Endothelial cell (in vitro differentiated cells): ENCODE measurements around the gene AHRR. TPM values are rescaled to one million over a fixed set of nuclear protein-coding genes. Genes with fewer than 3 reads are reported as not detected.

Source experiments
- DNase-seq: peaks from one replicate; pipeline ENCODE4 v3.0.0; 2021; ENCODE audit warnings: low spot score
- H3K27ac Mint-ChIP-seq: one replicate; pipeline ENCODE4 v1.8.0; 2021; ENCODE audit warnings: mixed read lengths, inconsistent platforms; ENCODE audit not compliant: unreplicated experiment
- H3K27me3 Mint-ChIP-seq: one replicate; pipeline ENCODE4 v1.8.0; 2021; ENCODE audit warnings: mild to moderate bottlenecking, moderate library complexity, mixed read lengths, inconsistent platforms; ENCODE audit not compliant: unreplicated experiment
- H3K36me3 Mint-ChIP-seq: one replicate; pipeline ENCODE4 v1.8.0; 2021; ENCODE audit warnings: mild to moderate bottlenecking, low read depth, mixed read lengths, inconsistent platforms; ENCODE audit not compliant: unreplicated experiment
- H3K4me1 Mint-ChIP-seq: one replicate; pipeline ENCODE4 v1.8.0; 2021; ENCODE audit warnings: mild to moderate bottlenecking, mixed read lengths, inconsistent platforms; ENCODE audit not compliant: unreplicated experiment
- H3K4me3 Mint-ChIP-seq: one replicate; pipeline ENCODE4 v1.8.0; 2021; ENCODE audit warnings: mild to moderate bottlenecking, mixed read lengths, inconsistent platforms; ENCODE audit not compliant: unreplicated experiment
- H3K9me3 Mint-ChIP-seq: one replicate; pipeline ENCODE4 v1.8.0; 2021; ENCODE audit warnings: mixed read lengths, inconsistent platforms; ENCODE audit not compliant: unreplicated experiment
- total RNA-seq: library from RNA; stranded (reverse); fragmentation: NEBNext Ultra II Directional; extraction: Animal tissue kit (Norgen Biotek cat#: 25700); gene quantifications from one replicate; pipeline ENCODE4 v1.2.1, GENCODE V29; 2021; ENCODE audit not compliant: unreplicated experiment
- TF ChIP-seq, protein P1 (sequence below): fragments of 200-600 bp; sonication (generic); IDR thresholded peaks from one replicate; pipeline ENCODE4 v1.5.0; 2021; ENCODE audit warnings: antibody characterized with exemption; ENCODE audit not compliant: unreplicated experiment

Gene AHRR
- total RNA-seq, 1 donor from 2014 or later = 8.7 TPM

DNA sequence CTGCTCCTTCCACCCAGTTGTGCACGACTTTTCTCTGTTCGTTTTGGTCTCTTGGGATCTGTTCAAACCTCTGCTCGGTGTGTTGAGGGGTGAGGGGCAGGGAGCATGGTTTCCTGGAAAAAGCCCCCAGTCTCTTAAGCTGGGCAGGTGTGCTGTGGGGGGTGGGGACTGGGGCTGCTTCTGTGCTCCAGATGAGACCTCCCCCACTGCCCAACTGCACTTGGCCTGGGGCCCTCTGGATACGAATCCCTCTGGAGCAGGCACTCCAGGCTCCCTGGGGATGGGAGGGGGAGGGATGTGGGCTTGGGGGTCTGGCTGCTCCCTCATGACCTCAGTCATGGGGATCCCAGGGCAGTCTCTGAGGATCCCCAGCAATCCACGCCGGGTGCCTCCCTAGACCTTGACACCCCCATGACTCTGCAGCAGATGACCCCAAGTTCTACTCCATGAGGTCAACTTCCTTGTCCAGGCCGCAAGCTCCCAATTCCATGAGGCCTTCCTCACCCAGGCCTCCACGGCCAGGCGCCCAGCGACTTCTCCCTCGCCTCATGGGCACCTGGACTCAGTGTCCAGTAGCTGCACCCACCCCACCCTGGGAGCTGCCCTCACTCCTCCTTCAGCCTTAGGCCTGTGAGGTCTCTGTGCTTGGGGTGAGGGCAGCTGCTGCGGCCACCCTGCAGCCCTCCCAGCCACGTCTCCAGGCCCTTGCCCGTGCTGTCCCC is 5.9 kb upstream of the AHRR start:
- Mint-ChIP-seq H3K4me3 (no peak overlapping the region), H3K27ac (no peak overlapping the region)
- no peak for DNase-seq

DNA sequence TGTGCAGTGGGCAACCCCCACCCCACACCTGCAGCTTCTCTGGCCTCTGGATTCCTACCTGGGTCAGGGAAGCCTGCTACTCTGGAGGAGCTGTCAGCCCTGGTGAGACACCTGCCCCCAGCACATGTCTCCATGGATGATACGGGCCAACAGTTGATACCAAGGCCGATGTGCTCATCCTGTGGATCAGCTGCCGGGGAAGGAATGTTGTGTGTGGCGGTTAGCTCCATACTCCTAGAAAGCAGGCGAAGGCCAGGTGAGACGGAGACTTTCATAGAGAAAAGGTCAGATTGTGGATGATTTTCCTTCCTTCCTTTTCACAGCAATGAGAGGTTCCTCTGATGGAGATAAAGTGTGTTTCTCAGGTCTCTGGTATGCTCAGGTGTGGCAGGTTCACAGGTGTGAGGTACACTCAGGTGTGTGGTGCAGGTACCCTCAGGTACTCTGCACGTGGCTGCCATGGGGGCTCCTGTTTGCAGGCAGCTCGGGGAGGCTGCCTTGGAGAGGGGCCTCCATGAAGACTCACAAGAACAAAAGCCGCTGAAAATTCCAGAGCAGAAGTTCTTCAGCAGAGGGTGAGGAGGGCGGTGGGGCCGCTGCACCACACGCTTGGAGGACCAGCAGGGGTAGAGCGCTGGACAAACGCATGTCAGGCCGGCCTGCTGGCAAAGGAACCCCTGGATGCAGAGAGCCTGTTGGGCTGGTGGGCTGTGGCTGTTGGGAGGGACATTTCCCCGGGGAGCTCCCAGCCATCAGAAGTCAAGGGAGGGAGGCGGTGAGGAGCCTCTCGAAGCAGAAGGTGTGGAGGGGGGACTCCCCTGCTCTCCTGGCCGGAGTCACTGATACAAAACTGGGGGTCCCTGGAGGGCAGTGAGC is 5.1 kb upstream of the AHRR start:
- Mint-ChIP-seq H3K36me3 (peaks cover 14% of the 10 kb centered on the region), H3K27ac (no peak overlapping the region), H3K27me3 (peaks cover 25% of the 10 kb centered on the region), H3K4me3 (no peak overlapping the region), H3K9me3 (no peaks in the 10 kb centered on the region), H3K4me1 (peaks cover under 1% of the 10 kb centered on the region)
- TF ChIP-seq, protein P1, sequence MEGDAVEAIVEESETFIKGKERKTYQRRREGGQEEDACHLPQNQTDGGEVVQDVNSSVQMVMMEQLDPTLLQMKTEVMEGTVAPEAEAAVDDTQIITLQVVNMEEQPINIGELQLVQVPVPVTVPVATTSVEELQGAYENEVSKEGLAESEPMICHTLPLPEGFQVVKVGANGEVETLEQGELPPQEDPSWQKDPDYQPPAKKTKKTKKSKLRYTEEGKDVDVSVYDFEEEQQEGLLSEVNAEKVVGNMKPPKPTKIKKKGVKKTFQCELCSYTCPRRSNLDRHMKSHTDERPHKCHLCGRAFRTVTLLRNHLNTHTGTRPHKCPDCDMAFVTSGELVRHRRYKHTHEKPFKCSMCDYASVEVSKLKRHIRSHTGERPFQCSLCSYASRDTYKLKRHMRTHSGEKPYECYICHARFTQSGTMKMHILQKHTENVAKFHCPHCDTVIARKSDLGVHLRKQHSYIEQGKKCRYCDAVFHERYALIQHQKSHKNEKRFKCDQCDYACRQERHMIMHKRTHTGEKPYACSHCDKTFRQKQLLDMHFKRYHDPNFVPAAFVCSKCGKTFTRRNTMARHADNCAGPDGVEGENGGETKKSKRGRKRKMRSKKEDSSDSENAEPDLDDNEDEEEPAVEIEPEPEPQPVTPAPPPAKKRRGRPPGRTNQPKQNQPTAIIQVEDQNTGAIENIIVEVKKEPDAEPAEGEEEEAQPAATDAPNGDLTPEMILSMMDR = no peak
- no peak for DNase-seq

More for the DNA sequence above, 5.9 kb upstream of the AHRR start:
- Mint-ChIP-seq H3K9me3 (no peaks in the 10 kb centered on the region), H3K36me3 (peaks cover 17% of the 10 kb centered on the region), H3K27me3 (peaks cover 25% of the 10 kb centered on the region), H3K4me1 (peaks cover 9% of the 10 kb centered on the region)
- TF ChIP-seq, protein P1 = no peak

DNA sequence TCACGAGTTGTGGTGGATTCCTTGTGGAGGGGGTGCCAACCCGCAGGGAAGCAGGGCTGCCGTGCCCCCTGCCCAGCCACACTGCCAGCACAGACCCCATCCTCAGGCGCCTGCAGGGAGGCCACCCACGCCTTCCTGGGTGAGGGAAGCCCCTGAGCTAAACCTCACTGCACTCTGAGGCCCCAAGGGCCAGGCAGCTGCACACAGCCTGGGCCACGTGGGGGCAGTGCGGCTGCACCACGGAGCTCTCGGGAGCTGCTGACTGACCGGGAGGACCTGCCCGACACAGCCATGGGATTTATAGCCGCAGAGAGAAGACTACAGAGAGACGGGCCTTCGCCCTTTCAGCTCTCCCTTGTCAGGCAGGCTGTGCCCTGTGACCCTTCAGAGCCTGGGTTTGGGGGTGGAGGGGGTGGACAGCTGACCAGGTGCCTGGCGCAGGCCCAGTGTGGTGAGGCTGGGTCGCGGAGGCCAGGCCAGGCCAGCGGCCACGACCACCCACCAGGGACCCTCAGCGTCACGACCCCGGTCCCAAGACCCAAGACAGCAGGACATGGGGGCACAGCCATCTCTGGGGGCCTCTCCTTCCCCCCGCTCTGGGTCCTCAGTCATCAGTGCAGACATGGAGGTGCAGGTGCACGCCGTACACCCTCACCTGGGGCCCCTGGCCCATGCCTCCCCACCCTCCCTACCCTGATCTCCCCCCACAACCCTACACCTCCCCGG is 4.3 kb upstream of the AHRR start:
- TF ChIP-seq, protein P1 = no peak
- H3K9me3 Mint-ChIP-seq = no peaks in the 10 kb centered on the region
- H3K4me1 Mint-ChIP-seq = no peaks in the 10 kb centered on the region
- H3K36me3 Mint-ChIP-seq = peaks cover 14% of the 10 kb centered on the region
- no peak overlapping the region for H3K27ac Mint-ChIP-seq
- peaks cover 25% of the 10 kb centered on the region for H3K27me3 Mint-ChIP-seq
- H3K4me3 Mint-ChIP-seq = no peak overlapping the region
- peak; percentile 79 for DNase-seq

DNA sequence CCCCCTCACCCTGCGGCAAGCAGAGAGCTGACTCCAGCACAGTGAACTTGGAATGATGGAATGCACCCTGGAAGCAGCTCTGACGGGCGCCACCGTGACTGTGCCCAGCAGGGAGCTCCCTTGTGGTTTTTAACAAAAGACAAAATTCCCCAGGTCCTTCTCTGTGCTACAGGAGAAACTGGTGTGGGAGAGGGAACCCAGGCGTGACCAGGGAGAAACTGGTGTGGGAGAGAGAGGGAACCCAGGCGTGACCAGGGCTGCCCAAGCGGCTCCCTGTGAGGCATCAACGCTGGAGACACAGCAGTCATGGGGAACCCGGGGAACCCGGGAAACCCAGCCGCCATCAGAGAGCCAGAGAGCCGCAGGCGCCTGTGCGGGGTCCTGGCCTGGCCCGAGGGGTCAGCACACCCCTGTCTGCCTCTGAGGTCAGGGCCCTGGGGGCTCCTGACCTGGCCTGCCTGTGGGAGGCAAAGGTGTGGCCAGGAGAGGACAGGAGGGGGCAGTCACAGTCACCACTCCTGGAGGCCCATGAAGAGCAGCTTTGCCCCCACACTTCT is 3.1 kb upstream of the AHRR start:
- H3K27ac Mint-ChIP-seq = no peak overlapping the region
- H3K36me3 Mint-ChIP-seq = peaks cover 14% of the 10 kb centered on the region
- TF ChIP-seq, protein P1 = no peak
- no peak for DNase-seq
- no peaks in the 10 kb centered on the region for H3K9me3 Mint-ChIP-seq
- H3K4me3 Mint-ChIP-seq = no peak overlapping the region
- peaks cover 27% of the 10 kb centered on the region for H3K27me3 Mint-ChIP-seq
- no peaks in the 10 kb centered on the region for H3K4me1 Mint-ChIP-seq
